ENCODE measurements around the gene TOMM34. TPM values are rescaled to one million over a fixed set of nuclear protein-coding genes. Genes with fewer than 3 reads are reported as not detected.

The TOMM34 gene
- total and polyA plus RNA-seq, 2 of the 13 experiments (the other 11 are each of a cell fraction or from before 2014, with no cell fraction given): 36.2 to 52.0 TPM

DNA sequence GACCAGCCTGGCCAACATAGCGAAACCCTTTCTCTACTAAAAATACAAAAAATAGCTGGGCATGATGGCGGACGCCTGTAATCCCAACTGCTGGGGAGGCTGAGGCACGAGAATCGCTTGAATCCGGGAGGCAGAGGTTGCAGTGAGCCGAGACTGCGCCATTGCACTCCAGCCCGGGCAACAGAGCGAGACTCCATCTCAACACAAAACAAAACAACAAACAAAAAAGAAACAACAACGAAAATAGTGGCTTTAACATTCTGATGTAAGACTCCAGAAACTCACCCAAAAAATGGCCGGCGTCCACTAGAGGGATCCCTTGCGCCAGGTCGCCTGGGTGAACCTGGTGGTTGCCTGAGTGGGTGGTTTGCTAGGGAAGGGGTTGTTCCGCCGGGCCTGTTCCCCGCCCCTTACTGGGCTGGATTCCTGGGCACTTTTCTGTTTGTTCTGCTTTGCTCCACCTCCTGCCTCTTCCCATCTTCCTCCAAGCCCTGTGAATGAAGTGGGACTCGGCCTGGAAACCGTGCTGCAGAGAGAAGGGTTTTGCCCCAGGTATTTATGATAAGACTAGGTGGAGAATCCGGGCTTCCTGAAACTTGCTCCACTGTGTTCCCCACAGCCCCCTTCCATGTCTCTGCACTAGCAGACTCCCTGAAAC, 48.8 kb downstream of the TOMM34 start (continued):
- TF ChIP-seq ZNF619 (CRISPR knock-in tag; IDR thresholded peaks at IDR 0.05): peak; percentile 89
- no peak for TF ChIP-seq SMARCE1 (IDR thresholded peaks at IDR 0.05; ENCODE audit: borderline replicate concordance)
- TF ChIP-seq, protein P1, sequence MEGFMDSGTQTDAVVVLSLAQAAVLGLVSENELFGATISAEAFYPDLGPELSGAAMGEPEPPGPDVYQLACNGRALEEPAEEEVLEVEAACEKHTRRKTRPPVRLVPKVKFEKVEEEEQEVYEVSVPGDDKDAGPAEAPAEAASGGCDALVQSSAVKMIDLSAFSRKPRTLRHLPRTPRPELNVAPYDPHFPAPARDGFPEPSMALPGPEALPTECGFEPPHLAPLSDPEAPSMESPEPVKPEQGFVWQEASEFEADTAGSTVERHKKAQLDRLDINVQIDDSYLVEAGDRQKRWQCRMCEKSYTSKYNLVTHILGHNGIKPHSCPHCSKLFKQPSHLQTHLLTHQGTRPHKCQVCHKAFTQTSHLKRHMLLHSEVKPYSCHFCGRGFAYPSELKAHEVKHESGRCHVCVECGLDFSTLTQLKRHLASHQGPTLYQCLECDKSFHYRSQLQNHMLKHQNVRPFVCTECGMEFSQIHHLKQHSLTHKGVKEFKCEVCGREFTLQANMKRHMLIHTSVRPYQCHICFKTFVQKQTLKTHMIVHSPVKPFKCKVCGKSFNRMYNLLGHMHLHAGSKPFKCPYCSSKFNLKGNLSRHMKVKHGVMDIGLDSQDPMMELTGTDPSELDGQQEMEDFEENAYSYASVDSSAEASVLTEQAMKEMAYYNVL (CRISPR knock-in tag; IDR thresholded peaks at IDR 0.05; ENCODE audit: borderline replicate concordance): no peak
- TF ChIP-seq TOE1 (CRISPR knock-in tag; IDR thresholded peaks at IDR 0.05): no peak
- peak; percentile 83 for TF ChIP-seq PHF21A (CRISPR knock-in tag; IDR thresholded peaks at IDR 0.05)
- TF ChIP-seq RFX1 (IDR thresholded peaks at IDR 0.05): no peak
- peak; percentile 92; the same call in 1 of the 2 replicates for TF ChIP-seq ZNF232 (CRISPR knock-in tag; IDR thresholded peaks at IDR 0.05; ENCODE audit: borderline replicate concordance)
- TF ChIP-seq CENPT (CRISPR knock-in tag; IDR thresholded peaks at IDR 0.05; ENCODE audit: low read depth): no peak
- peak; percentile 86 for TF ChIP-seq KDM2A (CRISPR knock-in tag; IDR thresholded peaks at IDR 0.05; ENCODE audit: borderline replicate concordance, low read depth)
- TF ChIP-seq PAF1 (CRISPR knock-in tag; IDR thresholded peaks at IDR 0.05): no peak
- TF ChIP-seq MAFF (IDR thresholded peaks at IDR 0.05; ENCODE audit: low read depth, low read length): 0 out of 2 replicates have a peak, but pooled peaks have one; percentile 17
- TF ChIP-seq, protein P2, sequence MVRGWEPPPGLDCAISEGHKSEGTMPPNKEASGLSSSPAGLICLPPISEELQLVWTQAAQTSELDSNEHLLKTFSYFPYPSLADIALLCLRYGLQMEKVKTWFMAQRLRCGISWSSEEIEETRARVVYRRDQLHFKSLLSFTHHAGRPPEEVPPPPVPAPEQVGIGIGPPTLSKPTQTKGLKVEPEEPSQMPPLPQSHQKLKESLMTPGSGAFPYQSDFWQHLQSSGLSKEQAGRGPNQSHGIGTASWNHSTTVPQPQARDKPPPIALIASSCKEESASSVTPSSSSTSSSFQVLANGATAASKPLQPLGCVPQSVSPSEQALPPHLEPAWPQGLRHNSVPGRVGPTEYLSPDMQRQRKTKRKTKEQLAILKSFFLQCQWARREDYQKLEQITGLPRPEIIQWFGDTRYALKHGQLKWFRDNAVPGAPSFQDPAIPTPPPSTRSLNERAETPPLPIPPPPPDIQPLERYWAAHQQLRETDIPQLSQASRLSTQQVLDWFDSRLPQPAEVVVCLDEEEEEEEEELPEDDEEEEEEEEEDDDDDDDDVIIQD (CRISPR knock-in tag; IDR thresholded peaks at IDR 0.05; ENCODE audit: low read depth): peak; percentile 83
- TF ChIP-seq, protein P3, sequence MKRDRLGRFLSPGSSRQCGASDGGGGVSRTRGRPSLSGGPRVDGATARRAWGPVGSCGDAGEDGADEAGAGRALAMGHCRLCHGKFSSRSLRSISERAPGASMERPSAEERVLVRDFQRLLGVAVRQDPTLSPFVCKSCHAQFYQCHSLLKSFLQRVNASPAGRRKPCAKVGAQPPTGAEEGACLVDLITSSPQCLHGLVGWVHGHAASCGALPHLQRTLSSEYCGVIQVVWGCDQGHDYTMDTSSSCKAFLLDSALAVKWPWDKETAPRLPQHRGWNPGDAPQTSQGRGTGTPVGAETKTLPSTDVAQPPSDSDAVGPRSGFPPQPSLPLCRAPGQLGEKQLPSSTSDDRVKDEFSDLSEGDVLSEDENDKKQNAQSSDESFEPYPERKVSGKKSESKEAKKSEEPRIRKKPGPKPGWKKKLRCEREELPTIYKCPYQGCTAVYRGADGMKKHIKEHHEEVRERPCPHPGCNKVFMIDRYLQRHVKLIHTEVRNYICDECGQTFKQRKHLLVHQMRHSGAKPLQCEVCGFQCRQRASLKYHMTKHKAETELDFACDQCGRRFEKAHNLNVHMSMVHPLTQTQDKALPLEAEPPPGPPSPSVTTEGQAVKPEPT (CRISPR knock-in tag; IDR thresholded peaks at IDR 0.05; ENCODE audit: low read depth): no peak
- TF ChIP-seq RBFOX2 (IDR thresholded peaks at IDR 0.05; ENCODE audit: low read depth, low read length): peak; percentile 53; the same call in 1 of the 2 replicates
- TF ChIP-seq KDM5B (CRISPR knock-in tag; IDR thresholded peaks at IDR 0.05; ENCODE audit: borderline replicate concordance): no peak; the same call in 1 of the 2 replicates
- no peak for TF ChIP-seq FIP1L1 (IDR thresholded peaks at IDR 0.05; ENCODE audit: borderline replicate concordance, insufficient read depth, low read depth, low read length)
- TF ChIP-seq ZNF720 (CRISPR knock-in tag; IDR thresholded peaks at IDR 0.05): no peak
- no peak for TF ChIP-seq ZNF629 (CRISPR knock-in tag; conservative IDR thresholded peaks at IDR 0.05)
- no peak for TF ChIP-seq HNRNPK (IDR thresholded peaks at IDR 0.05; ENCODE audit: low read depth, low read length, poor library complexity, severe bottlenecking)
- no peak for TF ChIP-seq ZNF577 (CRISPR knock-in tag; IDR thresholded peaks at IDR 0.05; ENCODE audit: borderline replicate concordance, low read depth)
- no peak for TF ChIP-seq SIX4 (CRISPR knock-in tag; IDR thresholded peaks at IDR 0.05)
- TF ChIP-seq, protein P4, sequence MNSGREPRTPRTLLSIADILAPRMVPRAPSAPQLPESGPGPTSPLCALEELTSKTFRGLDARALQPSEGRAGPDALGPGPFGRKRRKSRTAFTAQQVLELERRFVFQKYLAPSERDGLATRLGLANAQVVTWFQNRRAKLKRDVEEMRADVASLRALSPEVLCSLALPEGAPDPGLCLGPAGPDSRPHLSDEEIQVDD (CRISPR knock-in tag; IDR thresholded peaks at IDR 0.05; ENCODE audit: borderline replicate concordance): 0 out of 2 replicates have a peak, but pooled peaks have one; percentile 61
- TF ChIP-seq ZNF850 (CRISPR knock-in tag; conservative IDR thresholded peaks at IDR 0.05): no peak
